K562 (cell line): ENCODE results near the gene CAMK1D. TPM values are rescaled to one million over a fixed set of nuclear protein-coding genes. Genes with fewer than 3 reads are reported as not detected.

Source experiments
- ATAC-seq: fragments of 200-7000 bp; cut with Tn5 transposase; 3 replicates; pipeline ENCODE4 v1.9.1; 2020; ENCODE audit warnings: moderate library complexity
- BruUV-seq: library from RNA; stranded (reverse); fragments of 400-500 nt; replicated peaks from 2 replicates; lab custom pipeline; 2021; lab: Mats Ljungman, UMichigan
- CTCF ChIA-PET: fragments of 300-600 bp; formaldehyde crosslinking; extraction: SDS; loops from one replicate; lab custom pipeline; 2021; ENCODE audit warnings: low intra/inter-chr PET ratio; lab: Yijun Ruan, JAX
- POLR2A ChIA-PET: fragments of 300-600, 350-650 bp; sonication (Branson Sonifier 250); formaldehyde crosslinking; extraction: SDS; loops from one replicate; lab custom pipeline; 2021; ENCODE audit warnings: antibody characterized with exemption, inconsistent platforms; lab: Yijun Ruan, JAX
- DNase-seq, 4 experiments: peaks; one replicate each; pipeline versions ENCODE4 v3.0.0 to v3.0.0-alpha.2; 2011 to 2018; ENCODE audit warnings: low spot score in 3 of 4, mixed read lengths in 3 of 4; ENCODE audit errors: extremely low read depth in 1 of 4
- FAIRE-seq: peaks from 2 replicates; lab custom pipeline; 2011; peaks lifted over from hg19 to GRCh38; lab: Jason Lieb, UNC
- H2AFZ ChIP-seq: 2 replicates; pipeline ENCODE4 v1.6.0; 2011; ENCODE audit warnings: low read depth, low read length, control low read depth, inconsistent platforms
- H3K27ac ChIP-seq: fragments of 200-600 bp; 3 replicates; pipeline ENCODE4 v1.8.0; 2011; ENCODE audit warnings: low read depth, mild to moderate bottlenecking, control low read depth, inconsistent platforms, low read length, moderate library complexity, mixed read lengths; ENCODE audit errors: extremely low read depth
- H3K27me3 ChIP-seq, 2 experiments: fragments of 300-600 bp in 1 of 2; 2 replicates in 1 of 2; 3 replicates in 1 of 2; pipeline versions ENCODE4 v1.6.0 to v1.8.0; 2011; ENCODE audit warnings: inconsistent platforms in 2 of 2, low read length in 2 of 2, mild to moderate bottlenecking in 1 of 2, mixed read lengths in 1 of 2, moderate library complexity in 1 of 2; ENCODE audit not compliant: control insufficient read depth in 2 of 2, insufficient read depth in 2 of 2
- H3K36me3 ChIP-seq: fragments of 300-600 bp; 3 replicates; pipeline ENCODE4 v1.8.0; 2011; ENCODE audit warnings: mild to moderate bottlenecking, low read length, inconsistent platforms; ENCODE audit not compliant: control insufficient read depth, insufficient read depth
- H3K4me1 ChIP-seq, 2 experiments: fragments of 200-600 bp in 1 of 2; replicated peaks in 1 of 2; 2 replicates in 1 of 2; 3 replicates in 1 of 2; pipeline versions ENCODE4 v1.5.1 to v1.8.0; 2011; ENCODE audit warnings: inconsistent platforms in 2 of 2, low read length in 2 of 2, mild to moderate bottlenecking in 1 of 2, mixed read lengths in 1 of 2, moderate library complexity in 1 of 2; ENCODE audit not compliant: control insufficient read depth in 2 of 2, insufficient read depth in 2 of 2
- H3K4me2 ChIP-seq: 2 replicates; pipeline ENCODE4 v1.6.1; 2011; ENCODE audit warnings: low read length, control low read depth, inconsistent platforms, mixed read lengths; ENCODE audit not compliant: insufficient read depth
- H3K4me3 ChIP-seq: fragments of 200-600 bp; sonication (generic), shearing (Covaris generic); 2 replicates; pipeline ENCODE4 v1.5.1; 2016; ENCODE audit warnings: control low read depth, inconsistent platforms
- H3K79me2 ChIP-seq: fragments of 200-600 bp; 3 replicates; pipeline ENCODE4 v1.8.0; 2011; ENCODE audit warnings: low read length, inconsistent platforms; ENCODE audit not compliant: control insufficient read depth, insufficient read depth
- H3K9ac ChIP-seq, 2 experiments: 2 replicates each; pipeline versions ENCODE4 v1.6.0 to v1.6.1; 2011; ENCODE audit warnings: low read depth in 2 of 2, low read length in 2 of 2, control low read depth in 1 of 2, inconsistent platforms in 1 of 2, mild to moderate bottlenecking in 1 of 2, mixed read lengths in 1 of 2; ENCODE audit not compliant: insufficient read depth in 1 of 2
- H3K9me1 ChIP-seq: one replicate; pipeline ENCODE4 v1.6.0; 2011; ENCODE audit warnings: inconsistent platforms, mild to moderate bottlenecking, low read length, moderate library complexity; ENCODE audit not compliant: control insufficient read depth, insufficient read depth
- H3K9me3 ChIP-seq: replicated peaks from 2 replicates; pipeline ENCODE4 v1.5.1; 2011; ENCODE audit warnings: low read depth, low read length, inconsistent platforms; ENCODE audit not compliant: control insufficient read depth, insufficient read depth
- H4K20me1 ChIP-seq: replicated peaks from 2 replicates; pipeline ENCODE4 v1.6.1; 2011; ENCODE audit warnings: low read length, inconsistent platforms, mixed read lengths; ENCODE audit not compliant: control insufficient read depth, insufficient read depth
- EP300 ChIP-seq: IDR thresholded peaks from 2 replicates; pipeline ENCODE4 v1.6.1; 2012; ENCODE audit warnings: low read length, improper control_type of control experiment
- EWSR1 ChIP-seq: fragments of 450-650 bp; IDR thresholded peaks from 2 replicates; pipeline ENCODE4 v1.6.1; 2018; ENCODE audit warnings: borderline replicate concordance, mild to moderate bottlenecking, low read depth, moderate library complexity; ENCODE audit not compliant: partially characterized antibody
- TFAP4 ChIP-seq: sonication (generic); formaldehyde crosslinking; IDR thresholded peaks from 2 replicates; pipeline ENCODE4 v1.8.0; 2022; ENCODE audit warnings: missing genetic modification reagents, mild to moderate bottlenecking, moderate library complexity, borderline replicate concordance
- ZNF512 ChIP-seq: IDR thresholded peaks from 2 replicates; pipeline ENCODE4 v1.6.1; 2016; ENCODE audit warnings: missing genetic modification characterization, missing compliant biosample characterization
- WGBS: fragments of 100-300 bp; shearing (Covaris generic); methylation state at CpG from one replicate; pipeline ENCODE4 v1.1.6; 2016; ENCODE audit warnings: low coverage, mixed read lengths; ENCODE audit not compliant: insufficient coverage; ENCODE audit errors: missing lambda C conversion rate; 5-methylcytosine and 5-hydroxymethylcytosine counted together
- in situ Hi-C: fragments of 300-500 bp; cut with MboI; formaldehyde crosslinking; loops from 4 replicates; pipeline ENCODE4 v1.15.0; 2018; ENCODE audit warnings: inconsistent platforms, mixed read lengths
- intact Hi-C: fragments of 100-400 bp; cut with micrococcal nuclease; formaldehyde crosslinking; loops from 2 replicates; pipeline ENCODE4 v1.14.2; 2022
- polyA plus RNA-seq, 8 experiments: library from polyadenylated mRNA; depleted of rRNA in 4 of 8; stranded (reverse) in 5 of 8; unstranded in 3 of 8; fragments of >200 nt; fragmentation: Nextera tagmentation in 2 of 8; fragmentation: Illumina TruSeq in 1 of 8; extraction: Ambion mirVana in 2 of 8; extraction: Trizol in 1 of 8; gene quantifications; 2 replicates each; pipeline versions ENCODE4 v1.2.1 to v1.2.3, GENCODE V29; 2011 to 2014; ENCODE audit warnings: inconsistent platforms in 1 of 8, missing spikeins in 1 of 8
- total RNA-seq, 7 experiments: library from RNA; depleted of rRNA in 6 of 7; stranded (reverse); fragments of >200 nt in 6 of 7; fragmentation: Illumina TruSeq in 2 of 7; extraction: Trizol in 2 of 7; gene quantifications; 2 replicates each; pipeline versions ENCODE4 v1.2.1 to v1.2.3, GENCODE V29; 2011 to 2021; ENCODE audit warnings: low replicate concordance in 1 of 7

The CAMK1D gene
- total and polyA plus RNA-seq, 9 of the 15 experiments (the other 6 are each of a cell fraction or from before 2014, with no cell fraction given), result 0.12 to 0.24 (median 0.20) TPM; not detected in 5

GRCh38 chr10:12825260-12825849 lies 476.0 kb downstream of the CAMK1D start (continued):
- TF ChIP-seq TFAP4 (CRISPR knock-in tag) (no peak), EWSR1 (no peak)

- peaks cover 13 to 58% of the 10 kb centered on the region in 2 experiments; a peak in 3 of 5 replicates for H3K27me3 ChIP-seq
- H4K20me1 ChIP-seq, result no peaks in the 10 kb centered on the region; the same call in 1 of the 2 replicates
- no peak overlapping the region for H3K27ac ChIP-seq
- ATAC-seq, result no peak
- H3K4me3 ChIP-seq, result no peak overlapping the region
- intact Hi-C loops (no loop called here), in situ Hi-C loops (no loop called here)
- no peak overlapping the region for H2AFZ ChIP-seq
- H3K9me3 ChIP-seq, result no peaks in the 10 kb centered on the region
- DNase-seq, result no peak
- H3K36me3 ChIP-seq, result no peaks in the 10 kb centered on the region
- ChIA-PET CTCF (interaction anchor here (0.7 kb wide), 1 partner anchor 1798 kb away, joined by 5 read pairs; no protein-coding TSS in a partner anchor), POLR2A (no interaction called here)
- H3K4me2 ChIP-seq, result no peak overlapping the region
- FAIRE-seq, result no peak
- H3K9me1 ChIP-seq, result no peaks in the 10 kb centered on the region
- no peak overlapping the region for H3K9ac ChIP-seq
- no peaks in the 10 kb centered on the region for H3K79me2 ChIP-seq
- BruUV-seq, result no TSS peak
- WGBS, result 0% methylated on average over 3 of the region's 6 CpGs
- TF ChIP-seq ZNF512, result peak; percentile 90
- no peak for TF ChIP-seq EP300
- no peaks in the 10 kb centered on the region for H3K4me1 ChIP-seq
Observed at GRCh38 chr10:12826800-12827372, 477.5 kb downstream of the CAMK1D start.
